Measurements from ENCODE around the gene PRSS57. TPM values are rescaled to one million over a fixed set of nuclear protein-coding genes. Genes with fewer than 3 reads are reported as not detected.
A peak's percentile ranks its signal among the peaks of the same experiment; 100 is the strongest.

PRSS57 gene
- total and polyA plus RNA-seq, 2 of the 4 experiments (the other 2 are of a cell fraction): not detected

DNA sequence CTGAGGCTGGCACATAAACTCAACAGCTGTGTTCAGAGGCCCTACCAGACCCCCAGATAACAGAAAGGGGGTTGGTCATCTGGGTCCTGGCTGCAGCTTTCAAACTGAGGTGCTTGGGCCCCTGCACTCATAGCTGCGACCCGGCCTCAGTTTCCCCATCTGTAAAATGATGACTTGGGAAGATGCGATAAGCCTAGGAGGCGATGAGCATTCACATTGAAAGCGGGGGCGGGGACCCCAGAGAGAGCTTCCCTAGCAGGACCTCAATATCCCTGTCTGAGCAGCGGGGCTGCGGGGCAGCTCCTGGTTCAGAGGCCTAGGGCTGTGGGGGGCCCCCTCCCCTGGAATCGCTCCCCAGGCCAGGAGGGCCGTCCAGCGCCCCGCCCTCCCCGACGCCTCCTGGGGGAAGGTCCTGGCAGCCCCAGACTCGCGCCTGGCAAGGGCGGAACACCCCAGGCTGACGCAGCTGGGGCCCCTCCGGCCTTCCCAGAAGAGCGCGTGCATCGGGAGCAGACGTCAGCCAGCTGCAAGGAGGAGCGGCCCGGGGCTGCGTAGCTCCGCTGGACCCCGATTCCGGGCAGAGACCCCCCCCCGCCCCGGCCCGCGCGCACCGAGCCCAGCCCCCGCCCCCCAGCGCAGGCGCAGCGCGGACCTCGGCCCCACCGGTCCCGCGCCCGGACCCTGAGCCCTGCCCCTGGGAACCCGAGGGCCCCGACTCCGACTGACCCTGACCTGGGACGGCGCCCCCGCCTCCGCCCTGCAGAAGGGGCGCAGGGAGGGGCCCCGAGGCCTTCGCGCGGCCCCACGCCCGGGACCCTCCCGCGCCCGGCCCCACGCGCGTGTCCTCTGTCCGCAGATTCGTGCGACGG, 15.6 kb downstream of the PRSS57 start (continued):
- TF ChIP-seq USF2 (IDR thresholded peaks at IDR 0.05; ENCODE audit: low read depth, low read length) (no peak), BHLHE40 (IDR thresholded peaks at IDR 0.05; ENCODE audit: low read depth, low read length) (0 out of 2 replicates have a peak, but pooled peaks have one; percentile 9), CHD1 (IDR thresholded peaks at IDR 0.05; ENCODE audit: low read depth, low read length) (0 out of 2 replicates have a peak, but pooled peaks have one; percentile 59), MAFK (IDR thresholded peaks at IDR 0.05; ENCODE audit: low read depth, low read length) (no peak)
- TF ChIP-seq, protein P1, sequence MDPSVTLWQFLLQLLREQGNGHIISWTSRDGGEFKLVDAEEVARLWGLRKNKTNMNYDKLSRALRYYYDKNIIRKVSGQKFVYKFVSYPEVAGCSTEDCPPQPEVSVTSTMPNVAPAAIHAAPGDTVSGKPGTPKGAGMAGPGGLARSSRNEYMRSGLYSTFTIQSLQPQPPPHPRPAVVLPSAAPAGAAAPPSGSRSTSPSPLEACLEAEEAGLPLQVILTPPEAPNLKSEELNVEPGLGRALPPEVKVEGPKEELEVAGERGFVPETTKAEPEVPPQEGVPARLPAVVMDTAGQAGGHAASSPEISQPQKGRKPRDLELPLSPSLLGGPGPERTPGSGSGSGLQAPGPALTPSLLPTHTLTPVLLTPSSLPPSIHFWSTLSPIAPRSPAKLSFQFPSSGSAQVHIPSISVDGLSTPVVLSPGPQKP (IDR thresholded peaks at IDR 0.05; ENCODE audit: borderline replicate concordance, low read depth, low read length): no peak

Measured in IMR-90 (cell line).